GM21526 (cell line): ENCODE results near the gene NUP210.
A peak's percentile ranks its signal among the peaks of the same experiment; 100 is the strongest.

Experiments used
- ATAC-seq: cut with Tn5 transposase; IDR thresholded peaks from one replicate; pipeline ENCODE4 v1.9.1; 2021; ENCODE audit warnings: moderate library complexity; ENCODE audit not compliant: unreplicated experiment, low FRiP score

Gene NUP210

GRCh38 chr3:13332158-13332557 lies 88.0 kb downstream of the NUP210 start:
- peak; percentile 81 for ATAC-seq

GRCh38 chr3:13329746-13330145 lies 90.4 kb downstream of the NUP210 start:
- no peak for ATAC-seq

- ATAC-seq = no peak
Observed at GRCh38 chr3:13325892-13326443, 94.2 kb downstream of the NUP210 start.

GRCh38 chr3:13324835-13325501 lies 95.2 kb downstream of the NUP210 start:
- ATAC-seq = no peak

GRCh38 chr3:13323822-13324221 lies 96.3 kb downstream of the NUP210 start:
- ATAC-seq = no peak

- ATAC-seq = no peak
Observed at GRCh38 chr3:13322324-13322723, 97.8 kb downstream of the NUP210 start.

GRCh38 chr3:13319564-13320220 lies 100.4 kb downstream of the NUP210 start:
- no peak for ATAC-seq

- ATAC-seq = no peak
Observed at GRCh38 chr3:13318626-13319470, 101.3 kb downstream of the NUP210 start.

- ATAC-seq = no peak
Observed at GRCh38 chr3:13317596-13318320, 102.4 kb downstream of the NUP210 start.

GRCh38 chr3:13316603-13317002 lies 103.5 kb downstream of the NUP210 start:
- ATAC-seq = no peak

GRCh38 chr3:13314877-13315276 lies 105.2 kb downstream of the NUP210 start:
- no peak for ATAC-seq

GRCh38 chr3:13313813-13314212 lies 106.3 kb downstream of the NUP210 start:
- no peak for ATAC-seq

GRCh38 chr3:13309004-13309403 lies 111.1 kb downstream of the NUP210 start:
- no peak for ATAC-seq

GRCh38 chr3:13308380-13308801 lies 111.7 kb downstream of the NUP210 start:
- ATAC-seq = no peak

- no peak for ATAC-seq
Observed at GRCh38 chr3:13307041-13307440, 113.1 kb downstream of the NUP210 start.

GRCh38 chr3:13305623-13306022 lies 114.5 kb downstream of the NUP210 start:
- no peak for ATAC-seq

GRCh38 chr3:13303410-13303809 lies 116.7 kb downstream of the NUP210 start:
- ATAC-seq = no peak

GRCh38 chr3:13301286-13301987 lies 118.7 kb downstream of the NUP210 start:
- no peak for ATAC-seq

GRCh38 chr3:13300546-13301285 lies 119.4 kb downstream of the NUP210 start:
- ATAC-seq = no peak
